Hepatocyte (in vitro differentiated cells): ENCODE measurements around the gene HPS5. TPM values are rescaled to one million over a fixed set of nuclear protein-coding genes. Genes with fewer than 3 reads are reported as not detected.

Source experiments
- DNase-seq: peaks from one replicate; pipeline ENCODE4 v3.0.0-alpha.2; 2016; ENCODE audit warnings: low spot score
- H2AFZ ChIP-seq: fragments of 200-600 bp; sonication (generic); 2 replicates; pipeline ENCODE4 v1.6.0; 2016; ENCODE audit warnings: antibody characterized with exemption, mild to moderate bottlenecking
- H3K27ac ChIP-seq: fragments of 200-600 bp; sonication (generic); 2 replicates; pipeline ENCODE4 v1.5.1; 2016; ENCODE audit warnings: mild to moderate bottlenecking
- H3K27me3 ChIP-seq: fragments of 200-600 bp; sonication (generic); 2 replicates; pipeline ENCODE4 v1.6.1; 2016
- H3K36me3 ChIP-seq: fragments of 200-600 bp; sonication (generic); replicated peaks from 2 replicates; pipeline ENCODE4 v1.5.1; 2016; ENCODE audit warnings: low read depth; ENCODE audit not compliant: insufficient read depth
- H3K4me1 ChIP-seq: fragments of 200-600 bp; sonication (generic); 2 replicates; pipeline ENCODE4 v1.5.1; 2016; ENCODE audit warnings: mild to moderate bottlenecking, moderate library complexity; ENCODE audit not compliant: insufficient read depth
- H3K4me2 ChIP-seq: fragments of 200-600 bp; sonication (generic); 2 replicates; pipeline ENCODE4 v1.6.0; 2016
- H3K4me3 ChIP-seq: fragments of 200-600 bp; sonication (generic); 2 replicates; pipeline ENCODE4 v1.5.1; 2016; ENCODE audit warnings: mild to moderate bottlenecking
- H3K79me2 ChIP-seq: fragments of 200-600 bp; sonication (generic); 2 replicates; pipeline ENCODE4 v1.6.0; 2017; ENCODE audit warnings: mild to moderate bottlenecking
- H3K9me2 ChIP-seq: fragments of 200-600 bp; sonication (generic); replicated peaks from 2 replicates; pipeline ENCODE4 v1.6.0; 2017; ENCODE audit warnings: mild to moderate bottlenecking; ENCODE audit not compliant: insufficient read depth
- H3K9me3 ChIP-seq: fragments of 200-600 bp; sonication (generic); 2 replicates; pipeline ENCODE4 v1.5.1; 2016; ENCODE audit warnings: low read depth, mild to moderate bottlenecking
- H4K20me1 ChIP-seq: fragments of 200-600 bp; sonication (generic); 2 replicates; pipeline ENCODE4 v1.6.0; 2016; ENCODE audit warnings: mild to moderate bottlenecking; ENCODE audit not compliant: insufficient read depth, poor library complexity, severe bottlenecking
- CTCF ChIP-seq: fragments of 200-600 bp; sonication (generic); IDR thresholded peaks from 2 replicates; pipeline ENCODE4 v1.5.1; 2016; ENCODE audit warnings: antibody characterized with exemption, mild to moderate bottlenecking; ENCODE audit not compliant: poor library complexity
- EZH2 ChIP-seq: fragments of 200-600 bp; sonication (generic); IDR thresholded peaks from 2 replicates; pipeline ENCODE4 v1.6.1; 2016; ENCODE audit warnings: antibody characterized with exemption, mild to moderate bottlenecking, borderline replicate concordance
- EZH2phosphoT487 ChIP-seq: fragments of 200-600 bp; sonication (generic); IDR thresholded peaks from one replicate; pipeline ENCODE4 v1.6.1; 2018; ENCODE audit warnings: antibody characterized with exemption, mild to moderate bottlenecking, low read depth, moderate library complexity; ENCODE audit not compliant: unreplicated experiment, severe bottlenecking
- WGBS: methylation state at CpG from one replicate; pipeline ENCODE4 v1.1.6; 2016; ENCODE audit warnings: low lambda C conversion rate; ENCODE audit errors: missing lambda C conversion rate; 5-methylcytosine and 5-hydroxymethylcytosine counted together
- polyA plus RNA-seq: library from polyadenylated mRNA; unstranded; fragments of >200 nt; fragmentation: Nextera tagmentation; extraction: Ambion mirVana; gene quantifications from 2 replicates; pipeline ENCODE4 v1.2.1, GENCODE V29; 2016
- total RNA-seq: library from RNA; depleted of rRNA; stranded (reverse); fragments of >200 nt; gene quantifications from 2 replicates; pipeline ENCODE4 v1.2.3, GENCODE V29; 2014

Gene HPS5
- total and polyA plus RNA-seq, 2 experiments from 2014 or later = 10.3 to 18.0 TPM

DNA sequence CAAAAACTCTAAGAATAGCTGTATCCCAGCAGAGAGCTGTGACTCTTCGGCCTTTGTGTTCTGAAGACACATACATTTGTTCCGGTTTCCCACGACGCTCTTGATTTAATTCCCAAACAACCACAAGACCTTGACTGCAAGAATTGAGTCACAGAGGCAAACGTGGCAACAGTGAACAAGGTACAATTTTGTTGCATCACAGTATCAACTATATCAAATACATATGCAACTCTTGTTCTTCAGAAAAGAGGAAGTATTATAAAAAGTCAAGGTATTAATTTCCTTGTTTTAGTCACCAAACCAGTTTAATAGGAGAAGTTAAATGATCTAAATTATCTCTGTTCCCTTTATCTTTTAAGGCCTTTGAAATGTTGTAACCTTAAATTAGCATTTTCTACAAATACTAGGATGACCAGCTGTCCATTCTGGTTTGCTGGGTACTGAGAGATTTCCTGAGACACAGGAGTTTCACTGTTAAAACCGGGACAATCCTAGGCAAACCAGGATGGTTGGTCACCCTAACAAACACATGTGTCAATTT, 11.1 kb downstream of the HPS5 start:
- no peak overlapping the region for H3K4me3 ChIP-seq
- no peaks in the 10 kb centered on the region for H3K9me2 ChIP-seq
- no peak overlapping the region for H3K4me2 ChIP-seq
- peaks cover 19% of the 10 kb centered on the region for H3K79me2 ChIP-seq
- H3K9me3 ChIP-seq = no peaks in the 10 kb centered on the region
- peak overlapping the region; percentile 61 for H3K27ac ChIP-seq
- no peaks in the 10 kb centered on the region for H3K36me3 ChIP-seq
- H3K27me3 ChIP-seq = no peaks in the 10 kb centered on the region
- TF ChIP-seq EZH2phosphoT487 (no peak), CTCF (no peak), EZH2 (no peak)
- H3K4me1 ChIP-seq = peaks cover 8% of the 10 kb centered on the region
- H4K20me1 ChIP-seq = no peaks in the 10 kb centered on the region
- no peak for DNase-seq
- H2AFZ ChIP-seq = no peak overlapping the region
- 92% methylated on average over 6 of the region's 6 CpGs for WGBS

DNA sequence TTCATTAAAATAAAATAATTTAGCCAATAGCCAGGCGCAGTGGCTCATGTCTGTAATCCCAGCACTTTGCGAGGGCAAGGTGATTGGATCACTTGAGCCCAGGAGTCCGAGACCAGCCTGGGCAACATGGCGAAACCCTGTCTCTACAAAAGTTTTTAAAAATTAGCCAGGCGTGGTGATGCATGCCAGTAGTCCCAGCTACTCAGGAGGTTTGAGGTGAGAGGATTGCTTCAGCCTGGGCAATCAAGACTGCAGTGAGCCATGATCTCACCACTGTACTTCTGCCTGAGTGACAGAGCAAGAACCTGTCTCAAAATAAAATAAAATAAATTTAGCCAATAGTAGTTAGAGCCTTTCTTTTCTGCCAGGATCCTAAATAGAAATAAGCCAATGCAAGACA, 12.2 kb downstream of the HPS5 start:
- H3K9me2 ChIP-seq = no peaks in the 10 kb centered on the region
- no peak for DNase-seq
- no peaks in the 10 kb centered on the region for H3K27me3 ChIP-seq
- peaks cover 9% of the 10 kb centered on the region for H3K79me2 ChIP-seq
- H4K20me1 ChIP-seq = no peaks in the 10 kb centered on the region
- peak overlapping the region; percentile 25 for H3K27ac ChIP-seq
- TF ChIP-seq EZH2 = no peak
- TF ChIP-seq EZH2phosphoT487 = no peak
- no peak for TF ChIP-seq CTCF
- WGBS = 98% methylated on average over 5 of the region's 5 CpGs
- H3K9me3 ChIP-seq = no peaks in the 10 kb centered on the region
- no peaks in the 10 kb centered on the region for H3K36me3 ChIP-seq
- peaks cover 8% of the 10 kb centered on the region for H3K4me1 ChIP-seq
- no peak overlapping the region for H3K4me3 ChIP-seq
- H3K4me2 ChIP-seq = no peak overlapping the region
- H2AFZ ChIP-seq = no peak overlapping the region

DNA sequence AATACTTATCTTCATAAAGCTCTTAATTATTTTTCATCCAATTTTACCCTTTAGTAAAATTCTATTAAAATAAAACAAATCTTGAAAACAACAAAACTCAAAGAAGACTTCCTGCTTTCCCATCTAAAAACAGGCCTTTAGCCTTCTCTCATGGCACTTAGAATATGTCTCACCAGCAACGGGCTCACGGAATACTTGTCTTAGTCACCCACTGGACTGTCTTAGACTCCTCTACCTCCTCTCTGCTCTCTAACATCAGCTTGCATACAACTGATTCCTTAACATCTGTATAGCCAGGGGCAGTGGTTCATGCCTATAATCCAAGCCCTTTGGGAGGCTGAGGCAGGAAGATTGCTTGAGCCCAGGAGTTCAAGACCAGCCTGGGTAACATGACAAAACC, 13.7 kb downstream of the HPS5 start:
- no peaks in the 10 kb centered on the region for H3K9me2 ChIP-seq
- H3K36me3 ChIP-seq = no peaks in the 10 kb centered on the region
- H2AFZ ChIP-seq = no peak overlapping the region
- H4K20me1 ChIP-seq = no peaks in the 10 kb centered on the region
- no peak for DNase-seq
- TF ChIP-seq EZH2 = no peak
- no peak for TF ChIP-seq EZH2phosphoT487
- TF ChIP-seq CTCF = no peak
- H3K4me2 ChIP-seq = no peak overlapping the region
- no peaks in the 10 kb centered on the region for H3K9me3 ChIP-seq
- peaks cover 8% of the 10 kb centered on the region for H3K4me1 ChIP-seq
- H3K27me3 ChIP-seq = no peaks in the 10 kb centered on the region
- 98% methylated on average over 2 of the region's 2 CpGs for WGBS
- no peak overlapping the region for H3K4me3 ChIP-seq
- no peak overlapping the region for H3K27ac ChIP-seq
- peaks cover 4% of the 10 kb centered on the region for H3K79me2 ChIP-seq
